ENCODE data around the gene ZSWIM6.

The ZSWIM6 gene

DNA sequence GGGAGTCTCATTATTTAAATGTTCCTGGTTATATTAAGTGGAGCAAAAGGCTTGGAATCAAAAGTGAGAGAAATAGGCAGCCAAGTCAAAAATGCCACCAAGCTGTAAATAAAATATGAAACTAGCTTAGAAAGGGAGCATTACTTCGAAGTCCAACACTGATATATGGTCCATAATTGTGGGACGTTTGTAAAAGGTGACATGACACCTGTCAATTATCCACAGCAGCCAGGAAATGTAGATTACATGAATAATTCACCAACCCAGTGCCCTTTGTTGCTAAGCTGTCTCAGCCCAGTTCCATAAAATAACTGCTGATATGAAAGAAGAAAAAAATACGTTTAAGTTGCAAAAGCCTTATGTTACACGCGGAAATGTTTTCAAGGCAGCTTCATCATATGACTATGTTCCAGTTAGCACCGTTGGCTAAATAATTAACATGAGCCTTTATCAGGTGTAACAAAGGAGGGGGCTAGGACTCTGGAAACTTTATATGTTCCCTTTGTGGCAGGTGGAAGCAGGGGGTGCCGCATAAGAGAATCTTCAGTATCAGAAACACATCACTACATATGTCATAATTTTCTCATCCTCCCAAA lies 39.9 kb upstream of the ZSWIM6 start:
- no peak for DNase-seq (ENCODE audit: low read depth, low spot score)
- TF ChIP-seq EZH2 (IDR thresholded peaks at IDR 0.05) (no peak), FOXP2 (optimal IDR thresholded peaks at IDR 0.05; ENCODE audit: control extremely low read depth, extremely low read length, insufficient read depth) (no peak), POLR2AphosphoS5 (IDR thresholded peaks at IDR 0.05; ENCODE audit: borderline replicate concordance, low read depth, low read length) (no peak)

DNA sequence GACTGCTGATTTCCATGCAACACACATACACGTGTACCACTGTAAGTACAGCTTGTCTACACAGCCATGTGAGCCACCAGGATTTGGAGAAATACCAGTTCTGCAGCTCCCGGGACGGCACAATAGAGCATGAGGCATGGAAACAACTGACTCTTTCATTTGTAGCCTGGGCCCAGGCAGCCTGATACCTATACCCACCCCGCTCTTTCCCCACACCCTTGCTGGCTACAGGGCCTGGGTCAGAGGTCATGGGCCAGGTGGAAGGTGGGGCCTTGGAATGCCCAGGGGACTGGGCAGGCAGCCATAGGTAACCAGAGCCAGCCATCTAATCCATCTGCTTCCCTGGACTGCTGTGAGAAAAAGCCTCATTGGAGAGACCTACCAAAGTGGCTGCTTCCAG lies 39.0 kb upstream of the ZSWIM6 start:
- Histone ChIP-seq H3K9me3 (ENCODE audit: low read depth, low read length) (no peaks in the 10 kb centered on the region), H3K9ac (ENCODE audit: insufficient read length) (no peak overlapping the region), H3K4me3 (no peak overlapping the region), H3K27ac (no peak overlapping the region), H3K36me3 (ENCODE audit: insufficient read depth, low read length) (no peaks in the 10 kb centered on the region)
- TF ChIP-seq EZH2 (IDR thresholded peaks at IDR 0.05) (no peak), FOXP2 (optimal IDR thresholded peaks at IDR 0.05; ENCODE audit: control extremely low read depth, extremely low read length, insufficient read depth) (no peak), POLR2AphosphoS5 (IDR thresholded peaks at IDR 0.05; ENCODE audit: borderline replicate concordance, low read depth, low read length) (no peak)
- no peak for DNase-seq (ENCODE audit: low read depth, low spot score)

More for the DNA sequence above, 39.9 kb upstream of the ZSWIM6 start:
- H3K27ac ChIP-seq: no peak overlapping the region
- H3K9me3 ChIP-seq (ENCODE audit: low read depth, low read length): no peaks in the 10 kb centered on the region
- H3K4me3 ChIP-seq: no peak overlapping the region
- H3K36me3 ChIP-seq (ENCODE audit: insufficient read depth, low read length): no peaks in the 10 kb centered on the region
- H3K9ac ChIP-seq (ENCODE audit: insufficient read length): no peak overlapping the region

DNA sequence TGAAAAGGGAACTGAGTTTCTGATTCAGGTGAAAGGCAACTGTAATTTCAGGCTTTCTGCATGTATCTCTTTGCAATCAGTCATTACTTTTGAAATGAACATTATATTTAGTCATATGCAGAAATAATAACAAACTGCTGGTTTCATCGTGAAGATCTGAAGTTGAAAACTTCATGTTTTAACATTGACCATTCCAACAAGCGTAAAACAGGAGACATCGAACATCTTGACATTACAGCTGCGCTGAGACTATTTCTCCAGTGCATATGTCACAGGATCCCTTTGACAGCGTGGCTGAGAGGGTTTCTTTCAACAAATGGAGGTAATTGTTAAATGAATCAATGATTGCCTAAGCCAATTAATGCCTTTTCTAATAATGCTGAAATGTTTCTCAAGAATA lies 38.2 kb upstream of the ZSWIM6 start:
- Histone ChIP-seq H3K27ac (no peak overlapping the region), H3K9ac (ENCODE audit: insufficient read length) (no peak overlapping the region), H3K4me3 (no peak overlapping the region), H3K9me3 (ENCODE audit: low read depth, low read length) (no peaks in the 10 kb centered on the region), H3K36me3 (ENCODE audit: insufficient read depth, low read length) (no peaks in the 10 kb centered on the region)
- no peak for TF ChIP-seq POLR2AphosphoS5 (IDR thresholded peaks at IDR 0.05; ENCODE audit: borderline replicate concordance, low read depth, low read length)
- DNase-seq (ENCODE audit: low read depth, low spot score): no peak

DNA sequence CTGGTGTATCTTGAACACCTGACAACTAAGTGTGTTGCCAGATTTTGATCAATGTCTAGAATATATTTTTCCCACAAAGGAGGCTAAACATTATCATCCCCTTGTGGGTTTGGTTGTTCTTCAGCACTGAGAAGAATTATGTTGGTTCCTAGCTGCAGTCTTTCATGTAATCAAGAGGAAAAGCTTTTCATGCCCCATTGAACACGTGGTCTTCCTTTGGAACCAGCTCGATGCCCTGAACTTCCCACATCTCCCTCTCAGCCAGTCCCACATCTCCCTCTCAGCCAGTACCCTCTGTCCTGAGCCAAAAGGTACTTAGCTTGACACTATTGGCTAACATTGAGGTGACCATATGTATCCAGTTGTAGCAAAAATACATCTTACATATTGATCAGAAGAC lies 36.7 kb upstream of the ZSWIM6 start:
- Histone ChIP-seq H3K4me3 (no peak overlapping the region), H3K9ac (ENCODE audit: insufficient read length) (no peak overlapping the region), H3K9me3 (ENCODE audit: low read depth, low read length) (no peaks in the 10 kb centered on the region), H3K27ac (no peak overlapping the region), H3K36me3 (ENCODE audit: insufficient read depth, low read length) (no peaks in the 10 kb centered on the region)
- TF ChIP-seq EZH2 (IDR thresholded peaks at IDR 0.05): no peak
- no peak for TF ChIP-seq POLR2AphosphoS5 (IDR thresholded peaks at IDR 0.05; ENCODE audit: borderline replicate concordance, low read depth, low read length)
- no peak for TF ChIP-seq FOXP2 (optimal IDR thresholded peaks at IDR 0.05; ENCODE audit: control extremely low read depth, extremely low read length, insufficient read depth)
- no peak for DNase-seq (ENCODE audit: low read depth, low spot score)

DNA sequence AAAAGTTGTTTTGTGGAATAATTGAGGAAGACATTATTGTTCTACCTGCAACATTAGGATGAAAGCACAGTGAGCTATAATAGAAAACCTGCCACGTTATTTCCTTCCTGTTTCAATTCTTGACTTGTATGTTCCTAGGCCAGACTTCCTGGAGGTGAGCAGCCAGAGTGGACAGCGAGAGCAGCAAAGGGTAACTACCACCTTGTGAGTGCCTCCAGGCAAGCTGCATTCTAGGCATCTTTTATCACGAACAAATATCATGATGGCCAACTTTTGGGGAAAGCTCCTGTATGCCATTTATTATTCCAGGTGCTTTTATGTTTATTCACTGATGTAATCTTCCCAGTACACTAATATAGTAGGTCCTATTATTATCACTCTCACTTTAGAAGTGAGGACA lies 34.0 kb upstream of the ZSWIM6 start:
- no peak for TF ChIP-seq POLR2AphosphoS5 (IDR thresholded peaks at IDR 0.05; ENCODE audit: borderline replicate concordance, low read depth, low read length)
- no peak for TF ChIP-seq EZH2 (IDR thresholded peaks at IDR 0.05)
- TF ChIP-seq FOXP2 (optimal IDR thresholded peaks at IDR 0.05; ENCODE audit: control extremely low read depth, extremely low read length, insufficient read depth): no peak
- Histone ChIP-seq H3K9me3 (ENCODE audit: low read depth, low read length) (no peaks in the 10 kb centered on the region), H3K4me3 (no peak overlapping the region), H3K36me3 (ENCODE audit: insufficient read depth, low read length) (no peaks in the 10 kb centered on the region), H3K27ac (no peak overlapping the region), H3K9ac (ENCODE audit: insufficient read length) (no peak overlapping the region)
- no peak for DNase-seq (ENCODE audit: low read depth, low spot score)

DNA sequence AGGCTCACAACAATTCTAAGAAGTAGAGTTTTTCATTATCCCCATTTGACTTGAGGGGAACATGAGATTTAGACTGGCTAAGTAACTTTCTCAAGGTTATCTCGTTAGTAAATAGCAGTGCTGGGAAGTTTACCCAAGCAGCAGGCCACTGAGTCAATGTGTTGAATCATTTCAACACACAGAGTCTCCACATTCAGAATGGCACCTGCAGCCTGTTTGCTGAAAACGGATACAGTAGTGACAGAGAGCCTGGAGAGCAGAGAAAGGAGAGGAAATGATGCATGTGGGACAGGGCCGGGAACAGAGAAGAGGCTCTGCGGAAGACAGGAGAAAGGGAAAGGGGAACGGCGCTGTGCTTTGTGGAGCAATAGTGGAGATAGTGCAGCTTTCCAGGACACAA lies 33.5 kb upstream of the ZSWIM6 start:
- no peak for TF ChIP-seq POLR2AphosphoS5 (IDR thresholded peaks at IDR 0.05; ENCODE audit: borderline replicate concordance, low read depth, low read length)
- no peak for TF ChIP-seq EZH2 (IDR thresholded peaks at IDR 0.05)
- Histone ChIP-seq H3K36me3 (ENCODE audit: insufficient read depth, low read length) (no peaks in the 10 kb centered on the region), H3K4me3 (no peak overlapping the region), H3K9me3 (ENCODE audit: low read depth, low read length) (no peaks in the 10 kb centered on the region), H3K27ac (no peak overlapping the region), H3K9ac (ENCODE audit: insufficient read length) (no peak overlapping the region)
- no peak for DNase-seq (ENCODE audit: low read depth, low spot score)

DNA sequence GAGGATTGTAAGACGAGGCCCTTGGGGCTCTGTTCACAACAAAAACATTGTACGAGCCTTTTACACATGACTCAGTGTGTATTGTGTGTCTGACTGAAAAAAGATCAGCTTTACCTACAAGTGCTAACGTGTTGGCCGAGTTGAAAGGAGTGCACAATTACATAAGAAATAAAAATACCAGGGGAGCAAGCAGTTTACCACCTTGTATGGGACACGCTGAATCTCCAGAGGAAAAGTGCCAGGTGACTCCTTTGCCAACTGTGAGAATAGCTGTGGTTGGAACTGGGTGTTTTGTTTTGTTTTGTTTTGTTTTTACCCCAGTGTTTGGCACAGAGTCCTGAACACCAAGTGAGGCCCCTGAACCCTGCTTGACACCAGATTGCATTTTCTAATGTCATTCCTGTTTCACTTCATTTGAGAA lies 32.8 kb upstream of the ZSWIM6 start:
- no peak for TF ChIP-seq FOXP2 (optimal IDR thresholded peaks at IDR 0.05; ENCODE audit: control extremely low read depth, extremely low read length, insufficient read depth)
- TF ChIP-seq EZH2 (IDR thresholded peaks at IDR 0.05): no peak
- TF ChIP-seq POLR2AphosphoS5 (IDR thresholded peaks at IDR 0.05; ENCODE audit: borderline replicate concordance, low read depth, low read length): no peak
- H3K27ac ChIP-seq: no peak overlapping the region
- no peaks in the 10 kb centered on the region for H3K9me3 ChIP-seq (ENCODE audit: low read depth, low read length)
- H3K4me3 ChIP-seq: no peak overlapping the region
- no peak overlapping the region for H3K9ac ChIP-seq (ENCODE audit: insufficient read length)
- DNase-seq (ENCODE audit: low read depth, low spot score): no peak
- no peaks in the 10 kb centered on the region for H3K36me3 ChIP-seq (ENCODE audit: insufficient read depth, low read length)

DNA sequence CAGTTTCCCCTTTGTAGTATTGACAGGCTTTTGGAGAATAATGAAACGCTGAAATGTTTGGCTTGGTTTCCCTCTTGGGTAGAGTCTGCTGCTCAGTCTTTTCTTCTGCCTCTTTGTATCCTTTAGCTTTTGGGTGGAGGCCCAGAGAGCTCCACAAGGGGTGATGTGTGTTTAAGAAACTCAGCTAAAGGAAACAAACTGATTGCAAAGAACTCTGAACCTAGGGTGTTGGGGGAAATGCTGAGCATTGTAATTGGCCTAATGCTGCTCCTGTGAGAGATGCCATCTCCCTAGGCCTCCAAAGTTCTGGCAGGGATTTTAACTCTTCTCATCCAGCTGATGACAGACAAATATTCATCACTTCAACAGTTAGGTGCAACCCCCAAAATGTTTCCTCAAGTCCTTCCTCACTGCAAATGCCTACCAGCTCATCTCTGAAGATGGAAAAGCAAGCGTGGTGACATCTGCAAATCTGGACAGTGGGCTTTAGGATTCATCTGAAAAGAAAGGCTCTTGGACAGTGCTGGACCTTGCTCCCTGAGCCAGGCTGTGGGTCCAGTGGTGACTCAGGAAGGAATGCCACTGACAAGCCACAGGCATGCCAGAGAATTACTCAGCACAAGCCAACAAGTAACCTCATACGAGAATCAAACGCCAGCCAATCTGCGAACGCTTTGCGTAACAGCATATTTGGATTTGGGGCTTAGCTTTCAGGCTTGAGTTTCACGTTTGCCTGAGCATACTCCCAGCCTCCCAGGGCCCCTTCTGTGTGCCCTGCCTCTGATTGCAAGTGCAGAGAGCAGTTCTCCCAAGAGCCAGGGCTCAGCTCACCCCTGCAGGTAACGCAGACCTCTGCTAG lies 30.5 kb upstream of the ZSWIM6 start:
- H3K9ac ChIP-seq (ENCODE audit: insufficient read length): no peak overlapping the region
- H3K27ac ChIP-seq: no peak overlapping the region
- no peak for DNase-seq (ENCODE audit: low read depth, low spot score)
- no peak for TF ChIP-seq EZH2 (IDR thresholded peaks at IDR 0.05)
- TF ChIP-seq POLR2AphosphoS5 (IDR thresholded peaks at IDR 0.05; ENCODE audit: borderline replicate concordance, low read depth, low read length): no peak
- TF ChIP-seq FOXP2 (optimal IDR thresholded peaks at IDR 0.05; ENCODE audit: control extremely low read depth, extremely low read length, insufficient read depth): no peak
- no peaks in the 10 kb centered on the region for H3K36me3 ChIP-seq (ENCODE audit: insufficient read depth, low read length)
- H3K4me3 ChIP-seq: no peak overlapping the region
- H3K9me3 ChIP-seq (ENCODE audit: low read depth, low read length): no peaks in the 10 kb centered on the region

DNA sequence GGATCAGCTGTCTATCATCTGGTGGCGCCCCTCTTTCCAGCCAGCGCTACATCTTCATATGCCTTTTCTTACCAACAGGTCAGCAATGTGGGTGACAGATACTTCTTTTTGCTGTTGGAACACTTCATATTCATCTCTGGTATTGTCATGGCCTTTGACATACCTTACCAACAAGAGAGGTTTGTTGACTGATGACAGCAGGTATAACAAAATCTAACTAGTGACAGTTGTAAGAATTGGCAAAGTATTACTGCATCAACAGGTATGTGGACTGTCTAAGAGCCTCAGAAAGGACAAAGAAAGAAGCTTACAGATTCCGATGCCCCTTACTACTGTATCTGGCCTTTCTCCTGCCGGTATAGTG lies 29.9 kb upstream of the ZSWIM6 start:
- H3K9me3 ChIP-seq (ENCODE audit: low read depth, low read length): no peaks in the 10 kb centered on the region
- H3K36me3 ChIP-seq (ENCODE audit: insufficient read depth, low read length): no peaks in the 10 kb centered on the region
- DNase-seq (ENCODE audit: low read depth, low spot score): no peak
- no peak overlapping the region for H3K9ac ChIP-seq (ENCODE audit: insufficient read length)
- H3K27ac ChIP-seq: no peak overlapping the region
- TF ChIP-seq POLR2AphosphoS5 (IDR thresholded peaks at IDR 0.05; ENCODE audit: borderline replicate concordance, low read depth, low read length) (no peak), EZH2 (IDR thresholded peaks at IDR 0.05) (no peak), FOXP2 (optimal IDR thresholded peaks at IDR 0.05; ENCODE audit: control extremely low read depth, extremely low read length, insufficient read depth) (no peak)
- no peak overlapping the region for H3K4me3 ChIP-seq

Data from SK-N-MC (cell line).